HepG2 (cell line): ENCODE results near the gene RASA1. TPM values are rescaled to one million over a fixed set of nuclear protein-coding genes. Genes with fewer than 3 reads are reported as not detected.

Experiments
- ATF7 ChIP-seq, 2 experiments: fragments of 450-650 bp in 1 of 2; sonication (generic) in 1 of 2; formaldehyde crosslinking in 1 of 2; IDR thresholded peaks; 2 replicates each; pipeline versions ENCODE4 v1.4.0 to v1.6.1; 2016 to 2020; ENCODE audit warnings: antibody characterized with exemption in 1 of 2, mild to moderate bottlenecking in 1 of 2, missing genetic modification reagents in 1 of 2
- BCL6 ChIP-seq: IDR thresholded peaks from 2 replicates; pipeline ENCODE4 v1.6.1; 2016; ENCODE audit warnings: missing genetic modification reagents, missing compliant biosample characterization
- MXI1 ChIP-seq: IDR thresholded peaks from 3 replicates; pipeline ENCODE4 v1.6.1; 2012; ENCODE audit warnings: low read depth, low read length, inconsistent platforms, borderline replicate concordance
- RBM39 ChIP-seq: fragments of 200-400 bp; formaldehyde crosslinking; IDR thresholded peaks from one replicate; pipeline ENCODE4 v1.6.1; 2018; ENCODE audit warnings: antibody characterized with exemption, mild to moderate bottlenecking, low read depth, low read length; ENCODE audit not compliant: poor library complexity, severe bottlenecking
- SOX13 ChIP-seq, 3 experiments: fragments of 450-650 bp in 1 of 3; sonication (generic) in 1 of 3; formaldehyde crosslinking in 1 of 3; IDR thresholded peaks in 2 of 3; conservative IDR thresholded peaks in 1 of 3; 2 replicates each; pipeline versions ENCODE4 v1.5.0 to v1.6.1; 2016 to 2020; ENCODE audit warnings: antibody characterized with exemption in 1 of 3, mild to moderate bottlenecking in 1 of 3, missing compliant biosample characterization in 1 of 3, missing genetic modification reagents in 1 of 3, moderate library complexity in 1 of 3
- ZFYVE20 ChIP-seq: sonication (generic); formaldehyde crosslinking; IDR thresholded peaks from 2 replicates; pipeline ENCODE4 v1.8.0; 2023; ENCODE audit warnings: low read depth, mild to moderate bottlenecking, moderate library complexity, missing genetic modification reagents, borderline replicate concordance
- ZNF101 ChIP-seq: sonication (generic); formaldehyde crosslinking; IDR thresholded peaks from 2 replicates; pipeline ENCODE4 v1.4.0; 2020; ENCODE audit warnings: mild to moderate bottlenecking, low read depth, missing genetic modification reagents, borderline replicate concordance
- ZNF18 ChIP-seq: sonication (generic); formaldehyde crosslinking; IDR thresholded peaks from 2 replicates; pipeline ENCODE4 v1.8.0; 2022; ENCODE audit warnings: mild to moderate bottlenecking, missing genetic modification reagents; ENCODE audit not compliant: insufficient replicate concordance
- ZNF292 ChIP-seq: sonication (generic); formaldehyde crosslinking; IDR thresholded peaks from 2 replicates; pipeline ENCODE4 v1.8.1; 2022; ENCODE audit warnings: mild to moderate bottlenecking, low read depth, missing genetic modification reagents, borderline replicate concordance
- ZNF687 ChIP-seq: sonication (generic); formaldehyde crosslinking; IDR thresholded peaks from 2 replicates; pipeline ENCODE4 v1.5.1; 2020; ENCODE audit warnings: mild to moderate bottlenecking, missing genetic modification reagents, moderate library complexity
- ZNF75D ChIP-seq: sonication (generic); formaldehyde crosslinking; IDR thresholded peaks from 2 replicates; pipeline ENCODE4 v1.8.1; 2023; ENCODE audit warnings: missing genetic modification reagents, mild to moderate bottlenecking, borderline replicate concordance
- polyA plus RNA-seq, 8 experiments: library from polyadenylated mRNA; depleted of rRNA in 3 of 8; stranded (reverse) in 7 of 8; unstranded in 1 of 8; fragments of >200 nt; fragmentation: Illumina TruSeq in 4 of 8; extraction: Trizol in 4 of 8; gene quantifications; 2 replicates each; pipeline versions ENCODE4 v1.2.1 to v1.2.3, GENCODE V29; 2011 to 2016; ENCODE audit warnings: low read depth in 4 of 8, missing spikeins in 1 of 8, mixed read lengths in 1 of 8; ENCODE audit not compliant: insufficient read depth in 1 of 8
- total RNA-seq, 5 experiments: library from RNA; depleted of rRNA; stranded (reverse); fragments of >200 nt; fragmentation: Illumina TruSeq; extraction: Trizol; gene quantifications; 2 replicates each; pipeline ENCODE4 v1.2.3, GENCODE V29; 2016; ENCODE audit warnings: low read depth in 1 of 5
- TF ChIP-seq, protein P1 (sequence below): IDR thresholded peaks from 2 replicates; pipeline ENCODE4 v1.6.1; 2016; ENCODE audit warnings: low read depth, missing genetic modification reagents, missing compliant biosample characterization

Gene RASA1
- total and polyA plus RNA-seq, 2 of the 13 experiments (the other 11 are each of a cell fraction or from before 2014, with no cell fraction given), result 19.5 to 20.5 TPM

DNA sequence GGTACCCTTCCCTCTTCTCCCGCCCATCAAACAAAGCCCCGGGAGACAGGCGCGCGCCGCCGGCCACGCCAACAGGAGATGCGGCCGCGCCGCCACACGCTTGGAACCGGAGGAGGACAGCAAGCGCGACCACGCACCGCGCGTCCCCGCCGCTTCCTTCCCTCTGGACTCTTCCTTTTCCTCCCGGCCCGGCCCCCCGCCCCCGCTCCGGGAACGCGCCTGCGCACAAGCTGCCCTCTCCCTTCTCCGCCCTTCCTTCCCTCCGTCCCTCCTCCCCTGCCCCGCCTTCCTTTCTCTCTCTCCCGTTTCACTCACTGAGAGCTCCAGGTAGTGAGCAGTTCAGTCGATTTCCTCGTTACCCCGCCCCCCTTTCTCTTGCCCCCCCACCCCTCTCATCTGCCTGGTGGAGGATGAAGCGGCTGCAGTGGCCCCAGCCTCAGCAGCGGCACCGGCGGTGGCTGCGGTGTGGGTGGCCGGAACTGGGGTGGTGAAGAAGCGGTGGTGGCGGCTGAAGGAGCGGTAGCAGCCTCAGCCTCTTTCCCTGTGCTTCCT is at the start of gene RASA1 (continued):
- TF ChIP-seq ZNF687 (CRISPR knock-in tag), result peak; percentile 88
- no peak for TF ChIP-seq ATF7 (IDR thresholded peaks at IDR 0.05)
- TF ChIP-seq ATF7 (CRISPR knock-in tag; IDR thresholded peaks at IDR 0.05), result no peak
- 0 out of 2 replicates have a peak, but pooled peaks have one; percentile 36 for TF ChIP-seq ZNF292 (CRISPR knock-in tag)
- peak; percentile 63; the same call in 1 of the 3 replicates for TF ChIP-seq MXI1
- no peak for TF ChIP-seq ZNF101 (CRISPR knock-in tag)
- no peak for TF ChIP-seq ZNF18 (CRISPR knock-in tag)
- TF ChIP-seq, protein P1, sequence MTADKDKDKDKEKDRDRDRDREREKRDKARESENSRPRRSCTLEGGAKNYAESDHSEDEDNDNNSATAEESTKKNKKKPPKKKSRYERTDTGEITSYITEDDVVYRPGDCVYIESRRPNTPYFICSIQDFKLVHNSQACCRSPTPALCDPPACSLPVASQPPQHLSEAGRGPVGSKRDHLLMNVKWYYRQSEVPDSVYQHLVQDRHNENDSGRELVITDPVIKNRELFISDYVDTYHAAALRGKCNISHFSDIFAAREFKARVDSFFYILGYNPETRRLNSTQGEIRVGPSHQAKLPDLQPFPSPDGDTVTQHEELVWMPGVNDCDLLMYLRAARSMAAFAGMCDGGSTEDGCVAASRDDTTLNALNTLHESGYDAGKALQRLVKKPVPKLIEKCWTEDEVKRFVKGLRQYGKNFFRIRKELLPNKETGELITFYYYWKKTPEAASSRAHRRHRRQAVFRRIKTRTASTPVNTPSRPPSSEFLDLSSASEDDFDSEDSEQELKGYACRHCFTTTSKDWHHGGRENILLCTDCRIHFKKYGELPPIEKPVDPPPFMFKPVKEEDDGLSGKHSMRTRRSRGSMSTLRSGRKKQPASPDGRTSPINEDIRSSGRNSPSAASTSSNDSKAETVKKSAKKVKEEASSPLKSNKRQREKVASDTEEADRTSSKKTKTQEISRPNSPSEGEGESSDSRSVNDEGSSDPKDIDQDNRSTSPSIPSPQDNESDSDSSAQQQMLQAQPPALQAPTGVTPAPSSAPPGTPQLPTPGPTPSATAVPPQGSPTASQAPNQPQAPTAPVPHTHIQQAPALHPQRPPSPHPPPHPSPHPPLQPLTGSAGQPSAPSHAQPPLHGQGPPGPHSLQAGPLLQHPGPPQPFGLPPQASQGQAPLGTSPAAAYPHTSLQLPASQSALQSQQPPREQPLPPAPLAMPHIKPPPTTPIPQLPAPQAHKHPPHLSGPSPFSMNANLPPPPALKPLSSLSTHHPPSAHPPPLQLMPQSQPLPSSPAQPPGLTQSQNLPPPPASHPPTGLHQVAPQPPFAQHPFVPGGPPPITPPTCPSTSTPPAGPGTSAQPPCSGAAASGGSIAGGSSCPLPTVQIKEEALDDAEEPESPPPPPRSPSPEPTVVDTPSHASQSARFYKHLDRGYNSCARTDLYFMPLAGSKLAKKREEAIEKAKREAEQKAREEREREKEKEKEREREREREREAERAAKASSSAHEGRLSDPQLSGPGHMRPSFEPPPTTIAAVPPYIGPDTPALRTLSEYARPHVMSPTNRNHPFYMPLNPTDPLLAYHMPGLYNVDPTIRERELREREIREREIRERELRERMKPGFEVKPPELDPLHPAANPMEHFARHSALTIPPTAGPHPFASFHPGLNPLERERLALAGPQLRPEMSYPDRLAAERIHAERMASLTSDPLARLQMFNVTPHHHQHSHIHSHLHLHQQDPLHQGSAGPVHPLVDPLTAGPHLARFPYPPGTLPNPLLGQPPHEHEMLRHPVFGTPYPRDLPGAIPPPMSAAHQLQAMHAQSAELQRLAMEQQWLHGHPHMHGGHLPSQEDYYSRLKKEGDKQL (CRISPR knock-in tag), result no peak
- no peak for TF ChIP-seq SOX13 (IDR thresholded peaks at IDR 0.05)
- TF ChIP-seq SOX13 (CRISPR knock-in tag; conservative IDR thresholded peaks at IDR 0.05 in 1 of 2, IDR thresholded peaks at IDR 0.05 in 1 of 2), result peak in 1 of 2 experiments; percentile 9; a peak in 1 of 4 replicates
- no peak for TF ChIP-seq BCL6 (CRISPR knock-in tag)
- TF ChIP-seq RBM39, result peak; percentile 62
- TF ChIP-seq ZNF75D (CRISPR knock-in tag), result no peak
- TF ChIP-seq ZFYVE20 (CRISPR knock-in tag), result no peak
